ELR (cell line): ENCODE data around the gene MTCL1.

Experiments
- DNase-seq: peaks from one replicate; pipeline ENCODE4 v3.0.0-alpha.2; 2015; ENCODE audit warnings: low read depth

The MTCL1 gene

GRCh38 chr18:8705238-8705960, at the start of gene MTCL1:
Gene MTCL1 (plus strand): TSS chr18:8705556. CDS start chr18:8705661, 105 bp downstream.
- DNase-seq = peak; percentile 77

DNA sequence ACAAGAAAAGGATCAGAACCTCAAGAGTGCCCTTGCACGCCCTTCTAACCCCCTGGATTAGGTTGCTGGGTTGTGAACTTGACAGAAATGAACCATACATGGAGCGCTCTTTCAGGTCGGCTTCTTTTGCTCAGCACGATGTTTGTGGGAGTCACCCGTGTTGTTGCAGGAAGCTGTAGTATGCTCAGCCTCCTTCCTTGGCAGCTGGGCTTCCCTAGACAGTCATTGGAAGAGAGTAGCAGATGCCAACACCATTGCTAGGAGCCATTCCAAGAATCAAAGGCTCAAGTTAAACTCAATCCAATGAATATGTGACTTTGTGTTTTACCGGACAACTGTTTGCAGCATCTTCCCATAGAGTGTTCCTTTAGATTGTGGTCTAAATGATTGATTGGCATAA, 49.1 kb upstream of the MTCL1 start:
- no peak for DNase-seq

DNA sequence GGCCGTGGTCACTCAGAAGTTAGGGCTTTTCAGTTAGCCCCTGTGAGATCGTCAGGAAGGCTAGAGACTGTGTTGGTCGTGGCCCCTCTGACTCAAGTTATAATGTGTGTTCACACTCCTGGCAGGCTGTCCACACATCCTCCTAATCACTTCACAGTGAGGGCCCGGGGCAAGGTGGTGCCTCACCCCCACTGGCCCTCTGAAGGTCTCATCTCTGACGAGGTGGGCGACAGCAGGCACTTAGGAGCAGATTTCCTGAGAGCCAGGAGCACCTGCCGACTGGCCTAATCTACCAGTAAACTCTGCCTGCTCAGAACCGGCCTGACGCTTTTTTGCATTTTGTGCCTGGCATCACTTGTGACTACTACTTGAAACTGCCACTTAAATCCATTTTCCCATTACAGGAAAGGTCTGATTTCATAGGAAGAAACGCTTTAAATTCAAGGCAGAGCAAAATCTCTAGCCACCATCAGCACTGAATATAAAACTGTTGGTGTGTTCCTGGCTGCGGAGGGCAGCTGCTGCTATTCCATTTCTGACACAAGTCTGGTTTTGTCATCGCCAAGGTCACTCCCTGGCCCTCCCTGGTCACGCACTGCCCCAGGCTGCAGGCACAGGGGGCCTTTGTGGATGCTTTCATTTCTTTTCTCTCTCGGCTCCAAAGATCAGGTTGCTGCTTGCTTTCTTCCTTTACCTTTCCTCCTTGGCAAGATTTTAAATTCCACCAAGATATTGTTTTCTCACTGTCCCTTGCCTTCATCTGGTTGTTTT, 48.1 kb upstream of the MTCL1 start:
- no peak for DNase-seq

GRCh38 chr18:8657873-8658470, 47.4 kb upstream of the MTCL1 start:
- peak; percentile 30 for DNase-seq

DNA sequence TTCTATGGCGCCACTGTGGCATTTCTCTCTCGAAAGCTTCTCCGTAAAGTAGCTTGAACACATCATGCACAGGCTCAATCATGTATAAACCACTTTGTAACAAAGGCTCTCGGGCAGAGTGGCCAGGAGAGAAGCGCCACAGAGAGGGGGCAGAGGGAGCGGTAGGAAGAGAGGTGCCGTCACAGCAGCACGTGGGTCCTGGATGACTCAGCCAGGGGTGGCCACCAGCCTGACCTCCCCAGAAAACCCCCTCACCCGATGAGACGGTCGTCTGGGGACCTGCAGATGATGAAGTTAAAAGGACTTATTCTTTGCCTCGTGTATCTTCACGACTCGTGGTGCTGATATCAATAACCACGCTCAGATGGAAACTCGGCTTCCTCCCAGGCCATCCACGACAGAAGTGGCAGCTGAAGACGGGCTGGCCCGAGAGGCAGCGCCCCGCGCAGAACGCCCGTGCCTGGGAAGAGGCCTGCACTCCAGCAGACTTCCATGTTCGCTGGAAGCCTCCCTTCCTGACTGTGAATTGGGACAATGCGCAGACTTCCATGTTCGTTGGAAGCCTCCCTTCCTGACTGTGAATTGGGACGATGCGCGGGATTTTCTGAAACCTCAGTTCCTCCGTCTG, 46.4 kb upstream of the MTCL1 start:
- no peak for DNase-seq

DNA sequence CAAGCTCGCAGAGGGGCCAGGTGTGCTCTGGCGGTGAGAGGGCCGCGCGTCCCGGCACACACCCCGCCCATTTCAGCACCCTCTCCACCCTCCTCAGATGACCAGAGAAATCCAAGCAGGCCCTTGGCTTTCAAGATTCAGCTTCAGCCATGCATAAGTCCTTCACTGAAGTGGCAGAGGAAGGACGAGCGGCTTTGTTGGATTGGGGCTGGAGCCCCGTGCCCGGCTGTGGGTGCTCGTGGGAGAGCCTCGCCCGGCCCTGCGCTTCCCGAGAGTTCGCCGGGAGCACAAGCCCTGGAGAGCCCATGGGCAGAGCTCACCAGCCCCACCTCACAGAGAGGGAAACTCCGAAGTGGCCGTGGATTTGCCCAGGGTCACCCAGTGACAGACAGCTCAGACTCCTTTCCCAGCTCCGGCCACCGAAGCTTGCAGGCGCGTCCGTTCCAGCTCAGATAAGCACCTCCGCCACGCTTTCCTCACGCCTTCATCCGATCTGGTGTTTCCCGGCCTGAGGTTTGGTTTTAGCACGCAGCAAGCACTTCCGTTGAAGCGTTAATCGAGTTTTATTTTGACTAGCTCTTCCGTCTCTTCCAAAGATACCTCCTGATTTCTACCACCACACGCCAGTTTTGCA, 45.6 kb upstream of the MTCL1 start:
- DNase-seq = no peak

DNA sequence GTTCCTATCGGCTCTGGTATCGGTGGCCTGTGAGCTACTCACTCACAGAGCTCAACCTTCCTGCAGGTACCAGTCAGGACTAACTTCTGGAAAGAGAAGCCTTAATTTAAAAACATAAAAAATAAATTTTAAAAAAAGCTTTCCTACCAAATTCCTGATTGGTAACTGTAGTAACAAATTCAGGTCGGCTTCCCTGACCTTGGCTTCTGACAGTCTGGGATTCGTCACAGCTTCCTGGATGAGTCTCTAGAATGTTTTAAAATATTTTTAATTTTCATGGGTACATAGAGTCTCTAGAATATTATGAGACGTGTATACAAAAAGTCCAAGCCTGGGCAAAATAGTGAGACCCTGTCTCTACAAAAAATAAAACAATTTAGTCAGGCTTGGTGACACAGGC, 45.0 kb upstream of the MTCL1 start:
- peak; percentile 20 for DNase-seq

GRCh38 chr18:8661754-8662559, 43.4 kb upstream of the MTCL1 start:
- DNase-seq = no peak

DNA sequence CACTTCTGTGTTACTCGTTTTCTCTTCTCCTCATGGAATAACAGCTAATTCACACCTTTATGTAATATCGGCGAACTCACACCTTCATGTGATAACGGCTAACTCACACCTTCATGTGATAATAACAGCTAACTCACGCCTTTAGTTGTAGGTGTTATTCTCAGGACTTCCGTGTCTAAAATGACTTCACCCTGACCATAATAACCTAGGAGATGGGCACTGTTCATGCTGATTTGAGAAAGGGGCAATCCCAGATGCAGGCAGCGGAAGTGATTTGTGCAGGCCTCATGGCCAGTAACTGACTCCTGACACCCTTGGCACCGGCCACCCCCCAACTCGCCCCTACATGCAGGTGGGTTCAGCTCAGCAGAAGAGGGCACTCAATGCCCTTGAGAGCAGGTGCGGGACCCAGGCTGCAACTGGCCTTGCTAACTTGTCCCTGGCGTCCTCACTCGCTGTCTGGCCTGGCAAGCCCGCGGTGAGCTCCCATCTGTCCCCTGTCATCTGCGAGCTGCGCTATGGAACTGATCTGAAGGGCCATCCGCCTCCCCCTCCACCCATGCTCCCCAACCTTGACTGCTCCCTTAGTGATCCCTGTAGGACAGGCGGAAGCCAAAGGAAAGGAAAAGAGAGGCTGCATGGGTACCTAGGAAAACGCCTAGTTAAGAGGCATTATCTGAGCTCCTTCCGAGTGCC, 42.6 kb upstream of the MTCL1 start:
- no peak for DNase-seq

DNA sequence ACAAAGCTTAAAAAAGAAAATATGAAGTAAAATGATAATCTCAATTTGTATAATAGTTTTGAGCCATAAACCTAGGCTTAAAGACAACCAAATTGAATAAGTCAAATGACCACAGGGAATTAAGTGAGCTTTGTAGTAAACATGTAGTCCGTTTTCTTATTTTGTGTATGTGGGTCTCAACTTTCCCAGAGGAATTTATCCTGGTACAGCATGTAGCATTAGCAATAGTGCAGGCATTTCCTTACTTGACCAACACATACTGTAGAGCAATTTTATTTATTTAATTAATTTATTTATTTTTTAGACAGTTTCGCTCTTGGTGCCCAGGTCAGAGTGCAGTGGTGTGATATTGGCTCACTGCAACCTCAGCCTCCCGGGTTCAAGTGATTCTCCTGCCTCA, 37.5 kb upstream of the MTCL1 start:
- DNase-seq = peak; percentile 49

GRCh38 chr18:8668381-8668780, 37.0 kb upstream of the MTCL1 start:
- no peak for DNase-seq

- no peak for DNase-seq
These were observed 35.8 kb upstream of the MTCL1 start for GRCh38 chr18:8669571-8669970.

GRCh38 chr18:8673256-8674209, 31.8 kb upstream of the MTCL1 start:
- no peak for DNase-seq

DNA sequence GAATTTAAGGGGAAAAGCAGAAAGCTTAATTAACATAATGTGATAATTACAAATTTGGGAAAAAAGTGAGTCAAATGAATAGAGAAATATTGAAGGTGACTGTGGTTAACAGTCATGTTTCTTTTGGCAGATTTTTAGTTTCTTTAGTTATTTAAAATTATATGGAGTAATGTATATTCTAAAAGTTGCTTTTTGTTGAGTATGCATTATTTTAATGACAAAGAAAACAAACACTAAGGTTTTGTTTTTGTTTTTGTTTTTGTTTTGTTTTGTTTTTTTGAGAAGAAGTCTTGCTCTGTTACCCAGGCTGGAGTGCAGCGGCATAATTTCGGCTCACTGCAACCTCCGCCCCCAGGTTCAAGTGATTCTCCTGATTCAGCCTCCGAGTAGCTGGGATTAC, 30.3 kb upstream of the MTCL1 start:
- DNase-seq = no peak

DNA sequence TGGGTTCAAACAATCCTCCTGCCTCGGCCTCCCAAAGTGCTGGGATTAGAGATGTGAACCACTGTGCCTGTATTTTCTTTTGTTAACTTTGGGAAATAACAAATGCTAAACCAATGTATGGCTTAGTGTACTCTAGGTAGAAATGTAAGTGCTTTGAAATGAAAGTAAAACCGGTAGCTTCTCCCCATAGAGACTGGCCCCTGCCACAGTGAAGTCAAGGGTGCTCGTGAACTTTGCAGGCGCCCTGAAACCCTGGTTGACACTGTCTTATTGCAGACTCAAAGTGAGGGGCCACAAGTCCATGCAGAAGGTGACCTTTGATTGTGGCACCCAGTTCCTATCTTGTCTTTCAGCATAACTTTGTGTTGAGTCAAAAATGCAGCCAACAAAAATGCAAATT, 24.2 kb upstream of the MTCL1 start:
- no peak for DNase-seq

DNA sequence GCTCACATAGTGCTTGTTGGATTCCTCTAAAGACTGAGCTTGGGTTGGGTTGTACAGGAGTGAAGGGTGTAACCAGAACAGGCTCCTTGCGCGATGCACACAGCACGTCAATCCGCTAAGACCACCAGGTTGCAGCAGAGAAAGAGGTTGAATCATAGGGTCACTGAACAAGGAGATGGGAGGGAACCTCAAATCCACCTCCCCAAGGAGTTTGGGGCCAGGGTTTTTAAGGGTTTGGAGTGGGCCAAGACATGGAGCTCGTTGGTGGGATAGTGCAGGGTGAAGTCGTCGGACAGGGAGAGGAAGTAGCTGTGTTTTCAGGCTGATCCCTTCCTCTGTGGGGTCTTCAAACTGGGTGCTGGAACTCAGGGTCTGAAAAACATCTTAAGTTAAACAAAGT, 20.8 kb upstream of the MTCL1 start:
- DNase-seq = no peak

- no peak for DNase-seq
These were observed 20.0 kb upstream of the MTCL1 start for GRCh38 chr18:8685141-8685913.

DNA sequence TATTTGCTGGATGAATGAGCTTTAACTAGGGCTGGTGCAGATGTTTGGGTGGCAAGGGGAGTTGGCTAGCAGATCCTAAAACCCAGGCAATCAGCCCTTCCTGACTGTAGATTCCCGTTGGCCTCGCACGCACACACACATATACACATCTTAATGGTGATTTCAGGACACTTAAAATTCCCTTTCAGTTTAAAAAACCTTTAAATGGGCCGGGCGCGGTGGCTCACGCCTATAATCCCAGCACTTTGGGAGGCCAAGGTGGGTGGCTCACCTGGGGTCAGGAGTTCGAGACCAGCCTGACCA, 19.5 kb upstream of the MTCL1 start:
- no peak for DNase-seq

DNA sequence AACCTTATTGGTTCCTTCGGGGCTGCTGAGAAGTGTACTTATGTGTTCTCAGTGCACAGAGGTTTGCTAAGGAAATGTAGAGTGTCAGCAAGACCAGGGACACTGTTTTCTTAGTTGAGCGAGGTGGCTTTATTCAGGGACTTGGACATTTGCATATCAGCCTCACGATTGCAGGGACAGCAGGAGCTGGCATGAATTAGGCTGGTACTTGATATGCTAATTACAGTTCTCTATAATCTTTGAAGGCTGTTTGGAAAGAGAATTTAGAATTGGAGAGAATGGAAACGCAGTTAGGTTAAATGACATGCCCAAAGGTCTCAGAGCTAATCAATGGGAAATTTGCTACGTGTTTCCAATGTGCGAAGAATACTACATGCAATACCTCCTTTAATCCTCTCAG, 18.7 kb upstream of the MTCL1 start:
- DNase-seq = no peak
